AG10803 (cell line): Measurements from ENCODE around the gene ZNF800.

Experiments
- DNase-seq: peaks from one replicate; pipeline ENCODE4 v3.0.0; 2010; ENCODE audit warnings: low read depth
- H3K4me3 ChIP-seq: 2 replicates; pipeline ENCODE4 v1.5.1; 2011; ENCODE audit warnings: mild to moderate bottlenecking, low read length, control low read depth
- CTCF ChIP-seq: conservative IDR thresholded peaks from 2 replicates; pipeline ENCODE4 v1.5.1; 2011; ENCODE audit warnings: mild to moderate bottlenecking, low read length, control low read depth, inconsistent platforms

Gene ZNF800

GRCh38 chr7:127348247-127348631, 44.3 kb downstream of the ZNF800 start:
- TF ChIP-seq CTCF, result no peak

GRCh38 chr7:127347567-127348246, 44.8 kb downstream of the ZNF800 start:
- peak; percentile 60 for DNase-seq
- peak; percentile 40 for TF ChIP-seq CTCF
- peak overlapping the region; percentile 52 for H3K4me3 ChIP-seq

More at GRCh38 chr7:127348247-127348631, 44.3 kb downstream of the ZNF800 start:
- DNase-seq, result no peak
- H3K4me3 ChIP-seq, result peak overlapping the region; percentile 52

- no peak for TF ChIP-seq CTCF
- DNase-seq, result no peak
- no peak overlapping the region for H3K4me3 ChIP-seq
These were observed 45.8 kb downstream of the ZNF800 start for GRCh38 chr7:127346575-127347256.

- no peak for TF ChIP-seq CTCF
These were observed 49.9 kb downstream of the ZNF800 start for GRCh38 chr7:127342596-127342995.

GRCh38 chr7:127338122-127338521, 54.4 kb downstream of the ZNF800 start:
- no peak overlapping the region for H3K4me3 ChIP-seq
- DNase-seq, result no peak
- TF ChIP-seq CTCF, result no peak

More at GRCh38 chr7:127342596-127342995, 49.9 kb downstream of the ZNF800 start:
- DNase-seq, result no peak
- no peak overlapping the region for H3K4me3 ChIP-seq

- H3K4me3 ChIP-seq, result no peak overlapping the region
- DNase-seq, result no peak
- no peak for TF ChIP-seq CTCF
These were observed 54.9 kb downstream of the ZNF800 start for GRCh38 chr7:127337581-127337980.

GRCh38 chr7:127336458-127336857, 56.0 kb downstream of the ZNF800 start:
- no peak overlapping the region for H3K4me3 ChIP-seq
- no peak for DNase-seq
- no peak for TF ChIP-seq CTCF
